Activated CD4-positive, alpha-beta T cell treated with anti-CD3 and anti-CD28 coated beads, Interleukin-2, amount 10 ng/mL, durations not matched to agents 7 days and 5 days (primary cell): Measurements from ENCODE around the gene THBS1. TPM values are rescaled to one million over a fixed set of nuclear protein-coding genes. Genes with fewer than 3 reads are reported as not detected.

ENCODE experiments used
- CTCF ChIA-PET: fragments of 350-600 bp; sonication (Branson Sonifier 250); formaldehyde crosslinking; loops from one replicate; lab custom pipeline; 2021; ENCODE audit warnings: antibody characterized with exemption; lab: Charles Lee
- POLR2A ChIA-PET: fragments of 350-600 bp; sonication (Branson Sonifier 250); formaldehyde crosslinking; loops from one replicate; lab custom pipeline; 2021; ENCODE audit warnings: antibody characterized with exemption; lab: Charles Lee
- DNase-seq: peaks from one replicate; pipeline ENCODE4 v3.0.0-alpha.2; 2020
- H3K27ac Mint-ChIP-seq: one replicate; pipeline ENCODE4 v1.8.0; 2021; ENCODE audit warnings: mild to moderate bottlenecking, moderate library complexity, mixed read lengths
- H3K27me3 Mint-ChIP-seq: one replicate; pipeline ENCODE4 v1.8.0; 2021; ENCODE audit warnings: mixed read lengths
- H3K36me3 Mint-ChIP-seq: one replicate; pipeline ENCODE4 v1.8.0; 2021; ENCODE audit warnings: low read depth, mixed read lengths
- H3K4me1 Mint-ChIP-seq: one replicate; pipeline ENCODE4 v1.8.0; 2021; ENCODE audit warnings: mixed read lengths
- H3K4me3 Mint-ChIP-seq: one replicate; pipeline ENCODE4 v1.8.0; 2021; ENCODE audit warnings: mild to moderate bottlenecking, moderate library complexity, mixed read lengths
- H3K9me3 Mint-ChIP-seq: one replicate; pipeline ENCODE4 v1.8.0; 2021; ENCODE audit warnings: mixed read lengths
- total RNA-seq, 2 experiments: library from RNA; stranded (reverse); gene quantifications; one replicate each; pipeline ENCODE4 v1.2.3, GENCODE V29; 2021

THBS1 gene
- total RNA-seq, 2 experiments from 2014 or later = 0.40 to 1.1 TPM

DNA sequence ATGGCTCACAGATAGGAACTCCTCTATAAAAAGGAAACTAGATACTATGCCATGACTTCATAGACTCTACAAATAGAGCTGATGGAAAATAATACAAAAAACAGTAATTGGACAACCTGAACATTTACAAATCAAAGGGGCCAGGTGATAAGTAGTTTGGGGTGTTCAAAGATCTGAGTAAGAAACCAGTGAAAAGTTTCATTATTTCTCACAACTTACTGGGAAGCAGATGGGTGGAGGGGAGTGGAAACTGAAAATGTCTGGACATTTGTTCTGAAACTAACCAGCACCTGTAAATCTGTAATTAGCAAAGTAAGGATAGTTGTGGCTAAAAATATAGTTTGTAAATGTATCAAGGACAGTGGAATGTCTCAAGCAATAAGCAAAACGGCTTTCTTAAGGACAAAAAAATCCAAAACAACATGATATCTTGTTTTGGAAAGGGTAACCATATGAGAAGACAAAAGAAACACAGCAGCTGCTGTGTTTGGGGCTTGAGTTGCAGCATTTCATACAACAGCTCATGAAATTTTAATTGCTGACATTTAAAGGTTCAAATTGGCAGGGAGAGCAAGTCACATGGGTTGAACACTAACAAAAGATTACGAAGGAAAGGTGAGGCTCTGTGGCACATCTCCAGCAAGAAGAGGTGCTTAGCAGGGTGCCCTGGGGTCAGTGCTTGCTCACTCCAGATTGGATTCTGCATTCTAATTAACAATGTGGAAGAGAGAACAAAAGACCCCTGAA is 26.8 kb upstream of the THBS1 start:
- H3K27me3 Mint-ChIP-seq = peaks cover 11% of the 10 kb centered on the region
- DNase-seq = no peak
- no peak overlapping the region for H3K27ac Mint-ChIP-seq
- no peak overlapping the region for H3K4me3 Mint-ChIP-seq
- POLR2A ChIA-PET = no interaction called here
- CTCF ChIA-PET = no interaction called here
- no peaks in the 10 kb centered on the region for H3K36me3 Mint-ChIP-seq
- H3K9me3 Mint-ChIP-seq = no peaks in the 10 kb centered on the region
- peaks cover 3% of the 10 kb centered on the region for H3K4me1 Mint-ChIP-seq

DNA sequence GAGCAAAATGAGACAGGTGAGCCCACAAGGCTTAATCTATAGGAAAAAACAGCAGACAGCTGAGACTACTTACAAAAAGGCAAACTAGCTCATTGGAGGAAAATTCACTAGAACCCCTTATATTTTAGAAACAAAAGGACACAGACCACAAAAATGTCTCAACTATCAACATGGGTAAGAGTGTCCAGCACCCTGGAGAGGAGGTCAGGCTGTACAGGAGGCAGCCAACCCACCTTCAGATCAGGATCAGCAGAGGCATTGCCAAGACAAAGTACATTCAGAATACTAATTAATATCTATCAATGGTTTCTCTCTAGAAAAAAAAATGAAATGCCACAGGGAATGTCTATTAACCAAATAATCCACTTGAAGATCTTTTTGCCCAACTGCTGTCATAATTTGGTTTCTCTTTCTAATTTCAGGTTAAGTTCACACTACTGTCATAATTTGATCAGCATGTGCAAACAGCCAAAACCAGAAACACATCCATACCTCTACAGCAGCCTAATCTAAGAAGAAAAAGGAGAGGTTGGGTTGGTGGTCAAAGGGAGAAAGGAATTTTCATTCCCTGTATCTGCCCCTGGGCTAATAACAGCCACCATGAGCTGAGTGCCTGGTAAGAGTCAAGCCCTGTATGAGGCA is 26.0 kb upstream of the THBS1 start:
- peaks cover 3% of the 10 kb centered on the region for H3K4me1 Mint-ChIP-seq
- no peak overlapping the region for H3K27ac Mint-ChIP-seq
- POLR2A ChIA-PET = no interaction called here
- no peaks in the 10 kb centered on the region for H3K36me3 Mint-ChIP-seq
- no peaks in the 10 kb centered on the region for H3K9me3 Mint-ChIP-seq
- peaks cover 12% of the 10 kb centered on the region for H3K27me3 Mint-ChIP-seq
- no peak overlapping the region for H3K4me3 Mint-ChIP-seq
- no peak for DNase-seq
- CTCF ChIA-PET = no interaction called here

DNA sequence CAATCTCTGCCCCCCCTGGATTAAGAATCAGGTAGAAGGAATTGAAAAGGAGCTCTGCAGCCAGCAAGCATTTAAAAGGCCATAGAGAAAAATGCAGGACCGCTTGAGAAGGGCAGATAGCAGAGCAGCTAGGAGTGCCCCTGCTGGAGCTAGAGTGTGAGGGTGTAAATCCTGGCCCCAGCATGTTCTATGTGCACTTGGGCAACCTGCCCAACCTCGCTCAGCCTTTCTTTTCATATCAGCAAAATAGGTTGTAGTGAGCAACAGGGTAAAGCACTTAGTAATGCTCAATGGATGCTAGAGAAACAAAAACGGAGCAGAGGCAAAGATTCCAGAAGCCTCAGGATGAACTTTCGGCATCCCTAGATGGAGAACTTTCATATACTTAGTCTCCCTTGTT is 25.0 kb upstream of the THBS1 start:
- no peaks in the 10 kb centered on the region for H3K36me3 Mint-ChIP-seq
- peaks cover 13% of the 10 kb centered on the region for H3K27me3 Mint-ChIP-seq
- CTCF ChIA-PET = no interaction called here
- no peak overlapping the region for H3K4me3 Mint-ChIP-seq
- H3K27ac Mint-ChIP-seq = no peak overlapping the region
- no peak for DNase-seq
- H3K4me1 Mint-ChIP-seq = peaks cover 3% of the 10 kb centered on the region
- no peaks in the 10 kb centered on the region for H3K9me3 Mint-ChIP-seq
- POLR2A ChIA-PET = no interaction called here

DNA sequence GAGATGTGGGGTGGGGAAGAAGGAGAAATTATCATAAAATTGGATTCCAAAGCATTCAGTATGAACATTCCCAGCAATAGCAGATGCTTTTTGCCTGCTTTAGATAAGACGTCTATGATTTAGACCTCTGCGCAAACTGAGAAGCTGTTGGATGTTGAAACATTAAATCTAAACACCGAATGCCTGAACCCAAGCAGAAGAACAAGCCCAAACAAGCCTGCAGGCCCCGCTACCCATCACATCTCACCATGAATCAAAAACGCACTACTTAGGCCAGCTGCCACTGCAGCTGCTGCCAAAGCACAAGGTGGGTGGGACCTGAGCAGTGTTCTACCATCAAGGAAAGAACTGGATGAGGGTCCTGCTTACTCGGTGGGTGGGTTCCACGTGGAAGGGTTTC is 24.4 kb upstream of the THBS1 start:
- no peaks in the 10 kb centered on the region for H3K9me3 Mint-ChIP-seq
- H3K4me1 Mint-ChIP-seq = peaks cover 3% of the 10 kb centered on the region
- ChIA-PET POLR2A (no interaction called here), CTCF (no interaction called here)
- DNase-seq = no peak
- H3K4me3 Mint-ChIP-seq = no peak overlapping the region
- H3K27me3 Mint-ChIP-seq = peaks cover 9% of the 10 kb centered on the region
- H3K36me3 Mint-ChIP-seq = no peaks in the 10 kb centered on the region
- no peak overlapping the region for H3K27ac Mint-ChIP-seq

DNA sequence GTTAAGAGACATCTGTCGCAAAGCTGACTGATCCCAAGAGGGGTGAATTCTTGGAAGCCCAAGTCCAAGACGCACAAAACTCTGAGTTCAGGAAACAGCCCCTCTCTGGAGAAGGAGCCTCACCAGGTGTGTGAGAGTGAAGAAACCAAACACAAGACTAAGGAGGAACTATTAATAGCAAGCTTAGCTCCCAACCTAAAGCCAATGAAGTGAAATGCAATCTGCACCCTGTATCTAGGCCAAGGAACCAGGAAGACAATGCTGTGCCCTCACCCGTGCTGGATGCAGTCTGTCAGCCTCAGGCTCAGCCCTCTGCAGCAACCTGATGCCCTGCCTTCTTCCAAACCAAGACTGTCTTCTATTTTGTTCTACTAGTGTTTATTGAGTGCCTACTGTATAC is 22.5 kb upstream of the THBS1 start:
- H3K4me3 Mint-ChIP-seq = no peak overlapping the region
- no peaks in the 10 kb centered on the region for H3K36me3 Mint-ChIP-seq
- peaks cover 3% of the 10 kb centered on the region for H3K4me1 Mint-ChIP-seq
- no peak overlapping the region for H3K27ac Mint-ChIP-seq
- ChIA-PET CTCF (interaction anchor here (0.7 kb wide), 1 partner anchor 70 kb away, joined by 3 read pairs; no protein-coding TSS in a partner anchor), POLR2A (no interaction called here)
- H3K27me3 Mint-ChIP-seq = peaks cover 14% of the 10 kb centered on the region
- DNase-seq = no peak
- no peaks in the 10 kb centered on the region for H3K9me3 Mint-ChIP-seq

DNA sequence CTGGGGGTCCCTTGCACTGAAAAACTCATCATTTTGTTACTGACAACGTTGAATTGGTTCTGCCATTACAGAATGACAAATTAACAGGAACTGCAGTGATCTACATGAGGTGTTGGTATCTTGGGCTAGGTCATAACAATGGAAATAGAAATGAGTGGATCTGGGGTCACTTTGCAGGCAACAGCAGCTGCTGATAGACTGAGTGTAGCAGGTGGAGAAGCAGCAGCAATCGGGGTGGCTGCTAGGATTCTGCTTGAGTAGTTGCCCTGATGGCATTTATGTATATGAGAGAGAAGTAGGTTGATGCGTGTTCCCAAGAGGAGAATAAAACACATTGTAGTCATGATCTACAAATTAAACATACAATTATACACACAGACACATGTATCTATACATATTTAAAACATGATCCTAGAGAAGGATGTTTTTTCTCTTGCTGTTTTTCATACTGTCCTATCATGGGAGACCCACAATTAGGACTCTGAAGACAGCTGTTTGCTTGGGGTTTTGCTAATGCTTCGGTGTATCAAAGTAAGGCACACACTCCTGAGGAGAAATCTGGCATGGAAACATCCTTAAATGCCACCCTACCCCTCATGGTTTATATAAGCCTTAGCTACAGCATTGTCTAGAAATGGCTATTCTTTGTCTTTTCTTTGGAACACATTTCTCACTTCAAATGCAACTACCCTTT is 15.8 kb upstream of the THBS1 start:
- Mint-ChIP-seq H3K4me1 (no peaks in the 10 kb centered on the region), H3K27me3 (peaks cover 22% of the 10 kb centered on the region), H3K9me3 (no peaks in the 10 kb centered on the region), H3K36me3 (no peaks in the 10 kb centered on the region), H3K27ac (no peak overlapping the region), H3K4me3 (no peak overlapping the region)
- ChIA-PET CTCF (no interaction called here), POLR2A (no interaction called here)
- DNase-seq = no peak

DNA sequence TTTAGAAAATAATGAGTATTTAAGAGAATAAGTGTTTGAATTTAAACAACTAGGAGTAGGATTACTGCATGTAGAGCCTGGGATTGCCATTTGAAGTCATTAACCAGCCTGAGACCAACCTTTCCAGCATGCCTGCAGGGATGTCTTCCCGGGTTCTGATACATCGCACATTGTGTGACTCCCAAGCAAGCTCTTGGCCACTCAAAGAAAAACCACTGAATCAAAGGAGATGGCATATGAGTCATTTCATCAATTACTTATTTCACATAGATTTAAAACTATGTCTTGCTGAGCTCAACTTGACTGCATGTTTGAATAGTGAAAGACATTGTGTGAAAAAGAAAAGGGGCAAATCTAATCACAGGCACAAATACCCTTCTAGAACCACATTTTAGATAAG is 15.0 kb upstream of the THBS1 start:
- ChIA-PET POLR2A (no interaction called here), CTCF (no interaction called here)
- H3K9me3 Mint-ChIP-seq = no peaks in the 10 kb centered on the region
- no peak overlapping the region for H3K27ac Mint-ChIP-seq
- DNase-seq = no peak
- no peak overlapping the region for H3K4me3 Mint-ChIP-seq
- H3K4me1 Mint-ChIP-seq = no peaks in the 10 kb centered on the region
- no peaks in the 10 kb centered on the region for H3K36me3 Mint-ChIP-seq
- H3K27me3 Mint-ChIP-seq = peaks cover 22% of the 10 kb centered on the region

DNA sequence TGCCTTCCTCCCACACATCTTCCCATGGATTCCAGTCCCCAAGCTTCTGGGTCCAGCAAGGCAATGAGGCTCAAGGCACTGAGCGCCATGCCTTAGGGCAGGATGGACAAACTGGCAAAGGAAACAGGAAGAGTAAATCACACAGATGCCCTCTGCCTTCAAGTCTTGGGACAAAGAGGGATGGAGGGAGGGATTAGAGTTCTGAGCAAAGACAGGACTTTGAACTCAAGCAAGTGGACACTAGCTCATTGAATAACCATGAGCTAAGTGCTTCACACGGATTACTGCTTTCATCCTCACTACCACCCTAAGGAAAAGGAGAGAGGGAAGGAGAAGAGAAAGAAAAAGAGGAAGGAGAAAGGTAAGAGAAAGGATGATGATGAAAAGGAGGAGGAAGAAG is 7.6 kb upstream of the THBS1 start:
- Mint-ChIP-seq H3K36me3 (no peaks in the 10 kb centered on the region), H3K27me3 (peaks cover 51% of the 10 kb centered on the region), H3K4me1 (no peaks in the 10 kb centered on the region), H3K4me3 (no peak overlapping the region), H3K27ac (no peak overlapping the region), H3K9me3 (no peaks in the 10 kb centered on the region)
- DNase-seq = no peak
- ChIA-PET CTCF (no interaction called here), POLR2A (no interaction called here)

DNA sequence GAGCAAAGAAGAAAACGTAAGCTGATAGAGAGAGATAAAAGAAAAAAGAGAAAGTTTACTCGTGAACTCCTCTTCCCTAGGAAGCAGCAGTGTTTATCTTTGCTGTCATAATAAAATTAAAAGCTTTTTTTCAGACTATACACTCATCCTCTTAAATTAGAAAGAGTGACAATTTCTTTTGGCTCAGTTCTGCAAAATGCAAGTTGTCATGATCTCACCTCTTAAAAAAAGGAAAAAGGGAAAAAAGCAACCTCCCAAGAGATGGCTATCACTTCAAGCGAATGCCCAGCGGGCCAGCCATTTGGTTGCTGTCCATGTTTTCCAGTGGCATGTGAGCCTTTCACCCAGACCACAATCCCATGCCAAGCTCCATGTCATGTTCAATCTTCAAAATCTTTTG is 7.0 kb upstream of the THBS1 start:
- DNase-seq = no peak
- H3K9me3 Mint-ChIP-seq = no peaks in the 10 kb centered on the region
- CTCF ChIA-PET = no interaction called here
- no peaks in the 10 kb centered on the region for H3K36me3 Mint-ChIP-seq
- no peak overlapping the region for H3K27ac Mint-ChIP-seq
- no peaks in the 10 kb centered on the region for H3K4me1 Mint-ChIP-seq
- POLR2A ChIA-PET = no interaction called here
- H3K27me3 Mint-ChIP-seq = peaks cover 57% of the 10 kb centered on the region
- H3K4me3 Mint-ChIP-seq = no peak overlapping the region

DNA sequence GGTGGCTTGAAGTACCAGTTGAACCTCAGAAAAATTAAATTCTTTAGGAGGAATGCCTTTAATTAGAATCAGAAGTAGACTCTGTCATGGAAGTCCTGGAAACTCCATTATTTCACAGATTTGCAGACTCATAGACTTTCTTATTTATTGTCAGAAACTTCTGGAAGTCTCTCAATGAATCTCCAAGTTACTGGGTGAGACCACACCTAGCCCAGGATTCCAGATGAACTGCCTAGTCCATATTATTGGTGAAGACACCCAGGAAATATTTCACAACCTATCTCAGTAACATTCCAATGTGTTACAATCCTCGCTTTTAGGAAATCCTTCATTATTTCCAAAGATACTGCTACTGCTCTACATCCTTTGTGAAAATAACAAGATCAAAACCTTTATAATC is 6.5 kb upstream of the THBS1 start:
- H3K4me1 Mint-ChIP-seq = no peaks in the 10 kb centered on the region
- ChIA-PET CTCF (no interaction called here), POLR2A (no interaction called here)
- no peaks in the 10 kb centered on the region for H3K9me3 Mint-ChIP-seq
- no peaks in the 10 kb centered on the region for H3K36me3 Mint-ChIP-seq
- H3K27ac Mint-ChIP-seq = no peak overlapping the region
- DNase-seq = no peak
- H3K27me3 Mint-ChIP-seq = peaks cover 58% of the 10 kb centered on the region
- no peak overlapping the region for H3K4me3 Mint-ChIP-seq

DNA sequence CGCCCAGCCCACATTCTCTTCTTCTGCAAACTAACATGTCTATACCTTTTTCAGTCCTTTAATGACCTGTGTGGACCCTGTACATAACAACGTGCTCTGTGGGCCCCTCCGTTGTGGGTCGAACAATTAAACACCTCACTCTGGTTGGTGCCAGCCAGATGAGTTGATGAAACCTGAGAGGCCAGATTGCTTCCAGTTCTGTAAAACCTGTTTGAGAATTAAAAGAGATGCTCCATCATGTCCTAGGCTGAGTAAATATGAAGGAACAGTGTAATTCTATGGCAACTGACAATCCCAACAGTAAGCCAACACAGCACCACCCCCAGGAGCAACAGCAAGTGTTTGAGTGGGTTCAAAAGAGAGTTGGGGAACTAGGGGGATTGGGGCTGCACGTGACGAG is 5.7 kb upstream of the THBS1 start:
- POLR2A ChIA-PET = no interaction called here
- no peak overlapping the region for H3K27ac Mint-ChIP-seq
- no peaks in the 10 kb centered on the region for H3K9me3 Mint-ChIP-seq
- H3K27me3 Mint-ChIP-seq = peaks cover 59% of the 10 kb centered on the region
- CTCF ChIA-PET = no interaction called here
- peaks cover 6% of the 10 kb centered on the region for H3K4me1 Mint-ChIP-seq
- no peak overlapping the region for H3K4me3 Mint-ChIP-seq
- no peaks in the 10 kb centered on the region for H3K36me3 Mint-ChIP-seq
- DNase-seq = no peak

DNA sequence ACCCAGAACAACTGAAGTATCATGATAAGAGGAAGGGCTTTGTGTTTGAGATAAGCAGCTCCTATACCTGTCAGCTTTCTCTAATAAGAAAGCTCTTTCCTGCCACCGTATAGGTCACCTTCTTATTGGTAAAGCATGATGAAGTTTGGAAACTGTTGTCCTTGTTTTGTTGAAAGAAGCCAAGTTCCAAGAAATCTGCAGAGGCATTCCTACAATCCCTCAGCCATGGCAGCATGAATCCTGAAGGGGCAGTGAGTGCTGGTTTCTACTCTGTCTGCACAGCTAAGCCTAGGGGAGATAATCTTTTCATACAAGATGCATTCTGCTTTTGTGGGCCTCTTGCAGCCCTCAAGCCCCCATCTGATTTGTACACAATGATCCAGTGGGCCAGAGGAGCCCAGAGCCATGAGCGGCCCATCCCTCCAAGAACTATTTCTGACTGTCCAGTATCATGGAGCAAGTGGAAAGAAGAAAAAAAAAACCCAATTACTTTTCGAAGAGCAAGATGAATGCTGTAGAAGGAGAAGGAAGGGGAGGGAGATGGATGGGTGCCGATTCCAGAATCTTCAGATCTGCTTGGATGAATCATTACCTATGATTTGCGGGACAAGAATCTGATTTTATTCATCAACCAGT is 1.9 kb upstream of the THBS1 start:
- H3K27me3 Mint-ChIP-seq = peaks cover 62% of the 10 kb centered on the region
- peaks cover 17% of the 10 kb centered on the region for H3K4me1 Mint-ChIP-seq
- no peak overlapping the region for H3K4me3 Mint-ChIP-seq
- H3K36me3 Mint-ChIP-seq = peaks cover 3% of the 10 kb centered on the region
- DNase-seq = no peak
- no peaks in the 10 kb centered on the region for H3K9me3 Mint-ChIP-seq
- ChIA-PET CTCF (interaction anchor here (0.7 to 1.8 kb wide), 3 partner anchors 18 to 178 kb away, joined by 3 to 12 read pairs (median 7); no protein-coding TSS in a partner anchor), POLR2A (no interaction called here)
- no peak overlapping the region for H3K27ac Mint-ChIP-seq
